Activated B cell treated with CpG ODN at 0.5 μM for 24 hours (primary cell): Measurements from ENCODE around the gene ZNF316. TPM values are rescaled to one million over a fixed set of nuclear protein-coding genes. Genes with fewer than 3 reads are reported as not detected.

ENCODE experiments used
- ATAC-seq: fragments of 200-7000 bp; cut with Tn5 transposase; one replicate; pipeline ENCODE4 v1.10.0; 2021; ENCODE audit warnings: low read depth, mild to moderate bottlenecking, moderate library complexity
- CTCF ChIA-PET: fragments of 350-600 bp; sonication (Branson Sonifier 250); formaldehyde crosslinking; loops from one replicate; lab custom pipeline; 2021; ENCODE audit warnings: antibody characterized with exemption; lab: Charles Lee
- POLR2A ChIA-PET: fragments of 350-600 bp; sonication (Branson Sonifier 250); formaldehyde crosslinking; loops from one replicate; lab custom pipeline; 2021; ENCODE audit warnings: antibody characterized with exemption; lab: Charles Lee
- DNase-seq: peaks from one replicate; pipeline ENCODE4 v3.0.0; 2022
- H3K27ac Mint-ChIP-seq: one replicate; pipeline ENCODE4 v1.8.0; 2020; ENCODE audit warnings: mixed read lengths
- H3K27me3 Mint-ChIP-seq: one replicate; pipeline ENCODE4 v1.8.0; 2021; ENCODE audit warnings: mixed read lengths
- H3K36me3 Mint-ChIP-seq: one replicate; pipeline ENCODE4 v1.8.0; 2021; ENCODE audit warnings: low read depth, mixed read lengths
- H3K4me1 Mint-ChIP-seq: one replicate; pipeline ENCODE4 v1.8.0; 2021; ENCODE audit warnings: mixed read lengths
- H3K4me3 Mint-ChIP-seq: one replicate; pipeline ENCODE4 v1.8.0; 2020; ENCODE audit warnings: mild to moderate bottlenecking, mixed read lengths
- H3K9me3 Mint-ChIP-seq: one replicate; pipeline ENCODE4 v1.8.0; 2020; ENCODE audit warnings: mixed read lengths
- CTCF ChIP-seq: fragments of 200-600 bp; IDR thresholded peaks from one replicate; pipeline ENCODE4 v1.8.0; 2022; ENCODE audit warnings: antibody characterized with exemption, mild to moderate bottlenecking
- intact Hi-C: fragments of 100-400 bp; cut with micrococcal nuclease; formaldehyde crosslinking; loops from one replicate; pipeline ENCODE4 v1.15.1; 2024
- total RNA-seq: library from RNA; stranded (reverse); gene quantifications from 2 replicates; pipeline ENCODE4 v1.2.3, GENCODE V29; 2022

The ZNF316 gene
- total RNA-seq = 40.3 and 43.8 TPM in 2 replicates

- ChIA-PET CTCF (interaction anchor here (1.6 kb wide), 1 partner anchor 47 kb away, joined by 4 read pairs; the partner anchor contains the start of gene INTS15), POLR2A (interaction anchor here (0.5 to 1.8 kb wide), 8 partner anchors 16 to 152 kb away, joined by 3 to 9 read pairs (median 6); partner anchors contain the start of genes ZDHHC4 and ZNF12)
- no peaks in the 10 kb centered on the region for H3K27me3 Mint-ChIP-seq
- H3K27ac Mint-ChIP-seq = peak within 1 kb of the TSS; percentile 82
- peak; percentile 84 for DNase-seq
- intact Hi-C loops = loop anchor here (1.0 to 2.0 kb wide), 6 partner anchors 20 to 121 kb away; partner anchors contain the start of genes INTS15 and ZDHHC4
- H3K4me3 Mint-ChIP-seq = peak within 1 kb of the TSS; percentile 86
- no peaks in the 10 kb centered on the region for H3K9me3 Mint-ChIP-seq
- peaks cover 29% of the 10 kb centered on the region for H3K4me1 Mint-ChIP-seq
- H3K36me3 Mint-ChIP-seq = peaks cover 24% of the 10 kb centered on the region
- ATAC-seq = peak; percentile 62
- TF ChIP-seq CTCF = no peak
These were observed at the start of gene ZNF316 for GRCh38 chr7:6636741-6637543. Gene ZNF316, plus strand, starts transcription at chr7:6637318. Its CDS starts 5,092 bp downstream, at chr7:6642410.

GRCh38 chr7:6588566-6588965 lies 48.6 kb upstream of the ZNF316 start:
- DNase-seq = no peak
- POLR2A ChIA-PET = interaction anchor here (0.7 to 3.1 kb wide), 2 partner anchors 11 to 14 kb away, joined by 6 to 16 read pairs; partner anchors contain the start of gene ZDHHC4
- intact Hi-C loops = loop anchor here (5.0 kb wide), 1 partner anchor 269 kb away; no protein-coding TSS in a partner anchor
- Mint-ChIP-seq H3K9me3 (no peaks in the 10 kb centered on the region), H3K27me3 (no peaks in the 10 kb centered on the region), H3K27ac (peak overlapping the region; percentile 12), H3K36me3 (peaks cover 65% of the 10 kb centered on the region), H3K4me3 (no peak overlapping the region), H3K4me1 (peaks cover 21% of the 10 kb centered on the region)
- CTCF ChIA-PET = interaction anchor here (0.5 to 1.8 kb wide), 2 partner anchors 8 to 109 kb away, joined by 3 read pairs; no protein-coding TSS in a partner anchor
- no peak for TF ChIP-seq CTCF
- ATAC-seq = no peak

GRCh38 chr7:6589151-6589828 lies 47.8 kb upstream of the ZNF316 start:
- intact Hi-C loops = loop anchor here (5.0 kb wide), 1 partner anchor 268 kb away; no protein-coding TSS in a partner anchor
- ChIA-PET POLR2A (interaction anchor here (0.6 to 3.1 kb wide), 4 partner anchors 11 to 136 kb away, joined by 3 to 16 read pairs (median 4); partner anchors contain the start of gene ZDHHC4), CTCF (interaction anchor here (0.6 to 1.8 kb wide), 4 partner anchors 12 to 109 kb away, joined by 3 to 4 read pairs (median 4); partner anchors contain the start of genes ZDHHC4 and ZNF316)
- Mint-ChIP-seq H3K9me3 (no peaks in the 10 kb centered on the region), H3K4me1 (peaks cover 21% of the 10 kb centered on the region), H3K27me3 (no peaks in the 10 kb centered on the region), H3K36me3 (peaks cover 66% of the 10 kb centered on the region), H3K27ac (peak overlapping the region; percentile 75), H3K4me3 (peak overlapping the region; percentile 72)
- no peak for TF ChIP-seq CTCF
- DNase-seq (no peak), ATAC-seq (no peak)

GRCh38 chr7:6589829-6590644 lies 47.1 kb upstream of the ZNF316 start, which contains the start of gene INTS15:
Gene INTS15, plus strand, starts transcription at chr7:6590021. Its CDS starts 263 bp downstream, at chr7:6590284.
- H3K9me3 Mint-ChIP-seq = no peaks in the 10 kb centered on the region
- intact Hi-C loops = loop anchor here (1.0 to 10.0 kb wide), 5 partner anchors 13 to 1625 kb away; partner anchors contain the start of genes ZDHHC4, ZNF12 and ZNF316
- peaks cover 21% of the 10 kb centered on the region for H3K4me1 Mint-ChIP-seq
- DNase-seq = peak; percentile 93
- ATAC-seq = peak; percentile 90
- H3K27ac Mint-ChIP-seq = peak within 1 kb of the TSS; percentile 80
- peak within 1 kb of the TSS; percentile 89 for H3K4me3 Mint-ChIP-seq
- H3K27me3 Mint-ChIP-seq = no peaks in the 10 kb centered on the region
- POLR2A ChIA-PET = interaction anchor here (0.6 to 3.1 kb wide), 5 partner anchors 8 to 135 kb away, joined by 3 to 16 read pairs (median 3); partner anchors contain the start of gene ZDHHC4
- TF ChIP-seq CTCF = no peak
- CTCF ChIA-PET = interaction anchor here (0.6 to 1.8 kb wide), 5 partner anchors 12 to 110 kb away, joined by 3 to 4 read pairs (median 3); partner anchors contain the start of genes ZDHHC4 and ZNF316
- H3K36me3 Mint-ChIP-seq = peaks cover 64% of the 10 kb centered on the region
